Effector memory CD8-positive, alpha-beta T cell (primary cell): Measurements from ENCODE around the gene TRPV3.

Source experiments
- ATAC-seq: fragments of 150-1000 bp; cut with Tn5 transposase; replicated peaks from 2 replicates; pipeline ENCODE4 v1.10.0; 2021; ENCODE audit warnings: mild to moderate bottlenecking, moderate library complexity
- DNase-seq, 3 experiments: peaks; one replicate each; pipeline ENCODE4 v3.0.0; 2021
- H3K27ac Mint-ChIP-seq, 2 donors: one replicate each; pipeline ENCODE4 v1.8.0; 2022; ENCODE audit warnings: mild to moderate bottlenecking in 2 of 2, mixed read lengths in 2 of 2, moderate library complexity in 2 of 2
- H3K27me3 Mint-ChIP-seq, 2 donors: one replicate each; pipeline ENCODE4 v1.8.0; 2022; ENCODE audit warnings: mixed read lengths in 2 of 2
- H3K36me3 Mint-ChIP-seq: one replicate; pipeline ENCODE4 v1.8.0; 2022; ENCODE audit warnings: mild to moderate bottlenecking, moderate library complexity, mixed read lengths; ENCODE audit not compliant: insufficient read depth
- H3K4me1 Mint-ChIP-seq, 2 donors: one replicate each; pipeline ENCODE4 v1.8.0; 2022; ENCODE audit warnings: low read depth in 2 of 2, mixed read lengths in 2 of 2
- H3K4me3 Mint-ChIP-seq, 2 donors: one replicate each; pipeline ENCODE4 v1.8.0; 2022; ENCODE audit warnings: mild to moderate bottlenecking in 2 of 2, mixed read lengths in 2 of 2, moderate library complexity in 2 of 2
- H3K9me3 Mint-ChIP-seq, 2 donors: one replicate each; pipeline ENCODE4 v1.8.0; 2022; ENCODE audit warnings: mixed read lengths in 2 of 2

TRPV3 gene

GRCh38 chr17:3547628-3548027, 10.0 kb downstream of the TRPV3 start:
- Mint-ChIP-seq H3K36me3 (no peaks in the 10 kb centered on the region), H3K4me3 (no peak overlapping the region), H3K9me3 (no peaks in the 10 kb centered on the region), H3K27ac (no peak overlapping the region), H3K27me3 (peaks cover 15 to 26% of the 10 kb centered on the region in 2 donors), H3K4me1 (no peaks in the 10 kb centered on the region)
- DNase-seq: no peak
- ATAC-seq: no peak

GRCh38 chr17:3546997-3547396, 10.6 kb downstream of the TRPV3 start:
- no peaks in the 10 kb centered on the region for H3K4me1 Mint-ChIP-seq
- no peak overlapping the region for H3K4me3 Mint-ChIP-seq
- no peak for ATAC-seq
- H3K9me3 Mint-ChIP-seq: no peaks in the 10 kb centered on the region
- DNase-seq: no peak
- H3K27ac Mint-ChIP-seq: no peak overlapping the region
- H3K27me3 Mint-ChIP-seq: peaks cover 15 to 29% of the 10 kb centered on the region in 2 donors
- H3K36me3 Mint-ChIP-seq: no peaks in the 10 kb centered on the region

DNA sequence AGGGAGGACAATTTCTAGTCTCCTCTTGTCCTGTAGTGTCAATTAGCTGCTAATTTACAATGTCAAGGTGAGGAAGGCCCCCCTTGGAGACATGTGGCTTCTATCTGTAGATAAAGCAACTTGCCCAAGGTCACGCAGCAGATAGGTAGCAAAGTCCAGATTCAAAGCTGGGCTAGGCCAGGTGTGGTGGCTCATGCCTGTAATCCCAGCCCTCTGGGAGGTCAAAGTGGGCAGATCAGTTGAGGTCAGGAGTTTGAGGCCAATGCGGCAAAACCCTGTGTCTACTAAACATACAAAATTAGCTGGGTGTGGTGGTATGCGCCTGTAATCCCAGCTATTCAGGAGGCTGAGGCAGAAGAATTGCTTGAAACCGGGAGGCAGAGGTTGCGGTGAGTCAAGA, 11.1 kb downstream of the TRPV3 start:
- no peak overlapping the region for H3K4me3 Mint-ChIP-seq
- H3K4me1 Mint-ChIP-seq: no peaks in the 10 kb centered on the region
- no peak for DNase-seq
- no peak for ATAC-seq
- no peak overlapping the region for H3K27ac Mint-ChIP-seq
- H3K36me3 Mint-ChIP-seq: no peaks in the 10 kb centered on the region
- peaks cover 20 to 29% of the 10 kb centered on the region in 2 donors for H3K27me3 Mint-ChIP-seq
- no peaks in the 10 kb centered on the region for H3K9me3 Mint-ChIP-seq

DNA sequence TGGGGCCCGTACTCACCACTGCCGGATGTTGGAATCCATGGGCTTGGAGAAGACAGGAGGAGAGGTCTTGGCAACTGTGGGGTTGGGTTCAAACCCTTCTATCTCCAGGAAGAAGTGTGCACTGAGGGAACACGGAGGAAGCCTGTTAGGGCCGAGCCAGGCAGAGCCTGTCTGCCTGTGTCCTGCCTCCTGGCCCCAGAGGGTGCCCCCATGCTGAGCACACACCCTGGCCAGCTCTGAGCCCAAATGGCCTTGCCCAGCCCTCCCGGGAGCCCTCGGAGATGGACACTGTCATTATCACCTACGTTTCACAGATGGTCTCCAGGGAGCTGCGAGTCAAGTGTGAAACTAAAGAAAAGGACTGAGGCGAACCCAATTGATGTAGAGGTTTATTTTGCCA, 12.5 kb downstream of the TRPV3 start:
- peaks cover 0 to under 1% of the 10 kb centered on the region in 2 donors for H3K4me1 Mint-ChIP-seq
- H3K27me3 Mint-ChIP-seq: peaks cover 20 to 29% of the 10 kb centered on the region in 2 donors
- no peak overlapping the region for H3K27ac Mint-ChIP-seq
- H3K9me3 Mint-ChIP-seq: no peaks in the 10 kb centered on the region
- no peak overlapping the region for H3K4me3 Mint-ChIP-seq
- H3K36me3 Mint-ChIP-seq: no peaks in the 10 kb centered on the region
- no peak for ATAC-seq
- no peak for DNase-seq

- DNase-seq (no peak), ATAC-seq (no peak)
- H3K4me1 Mint-ChIP-seq: peaks cover 0 to 3% of the 10 kb centered on the region in 2 donors
- H3K27ac Mint-ChIP-seq: no peak overlapping the region
- H3K36me3 Mint-ChIP-seq: no peaks in the 10 kb centered on the region
- H3K27me3 Mint-ChIP-seq: peaks cover 20 to 29% of the 10 kb centered on the region in 2 donors
- H3K9me3 Mint-ChIP-seq: no peaks in the 10 kb centered on the region
- H3K4me3 Mint-ChIP-seq: no peak overlapping the region
These were observed 13.2 kb downstream of the TRPV3 start for GRCh38 chr17:3544365-3544764.

GRCh38 chr17:3543453-3543852, 14.2 kb downstream of the TRPV3 start:
- no peak for ATAC-seq

GRCh38 chr17:3542410-3543088, 15.1 kb downstream of the TRPV3 start:
- H3K27ac Mint-ChIP-seq: no peak overlapping the region
- H3K36me3 Mint-ChIP-seq: no peaks in the 10 kb centered on the region
- H3K4me3 Mint-ChIP-seq: no peak overlapping the region
- H3K9me3 Mint-ChIP-seq: no peaks in the 10 kb centered on the region
- ATAC-seq (no peak), DNase-seq (no peak)
- H3K4me1 Mint-ChIP-seq: peaks cover 0 to 3% of the 10 kb centered on the region in 2 donors
- H3K27me3 Mint-ChIP-seq: peaks cover 25 to 29% of the 10 kb centered on the region in 2 donors

More at GRCh38 chr17:3543453-3543852, 14.2 kb downstream of the TRPV3 start:
- H3K36me3 Mint-ChIP-seq: no peaks in the 10 kb centered on the region
- no peak for DNase-seq
- no peaks in the 10 kb centered on the region for H3K9me3 Mint-ChIP-seq
- H3K27ac Mint-ChIP-seq: no peak overlapping the region
- H3K4me1 Mint-ChIP-seq: peaks cover 0 to 3% of the 10 kb centered on the region in 2 donors
- no peak overlapping the region for H3K4me3 Mint-ChIP-seq
- H3K27me3 Mint-ChIP-seq: peaks cover 20 to 29% of the 10 kb centered on the region in 2 donors

GRCh38 chr17:3539881-3540540, 17.6 kb downstream of the TRPV3 start:
- H3K9me3 Mint-ChIP-seq: no peaks in the 10 kb centered on the region
- no peak overlapping the region for H3K4me3 Mint-ChIP-seq
- ATAC-seq (no peak), DNase-seq (no peak)
- peaks cover 3 to 4% of the 10 kb centered on the region in 2 donors for H3K4me1 Mint-ChIP-seq
- no peak overlapping the region for H3K27ac Mint-ChIP-seq
- peaks cover 30 to 33% of the 10 kb centered on the region in 2 donors for H3K27me3 Mint-ChIP-seq
- peaks cover 1% of the 10 kb centered on the region for H3K36me3 Mint-ChIP-seq

DNA sequence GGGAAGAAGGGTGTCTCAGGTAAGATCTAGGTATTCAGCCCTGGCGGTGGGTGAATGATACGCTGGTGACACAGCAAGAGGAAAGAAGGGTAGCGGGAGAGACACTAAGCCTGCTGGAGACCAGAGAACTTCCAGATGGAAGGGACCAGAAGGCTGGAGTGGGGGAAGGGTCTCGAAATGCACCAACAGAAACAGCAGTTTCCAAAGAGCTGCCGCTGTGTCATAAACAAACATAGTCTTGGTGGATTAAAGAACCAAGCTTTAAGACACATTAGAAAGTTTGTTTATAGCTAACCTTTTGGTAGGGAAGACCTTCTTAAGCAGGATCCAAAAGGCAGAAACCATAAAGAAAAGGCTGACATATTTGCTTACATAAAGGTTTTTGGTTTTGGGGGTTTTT, 20.9 kb downstream of the TRPV3 start:
- H3K27ac Mint-ChIP-seq: no peak overlapping the region
- peaks cover 3 to 6% of the 10 kb centered on the region in 2 donors for H3K4me1 Mint-ChIP-seq
- no peaks in the 10 kb centered on the region for H3K9me3 Mint-ChIP-seq
- H3K27me3 Mint-ChIP-seq: peaks cover 19 to 23% of the 10 kb centered on the region in 2 donors
- DNase-seq (no peak), ATAC-seq (no peak)
- H3K4me3 Mint-ChIP-seq: no peak overlapping the region
- peaks cover 8% of the 10 kb centered on the region for H3K36me3 Mint-ChIP-seq

DNA sequence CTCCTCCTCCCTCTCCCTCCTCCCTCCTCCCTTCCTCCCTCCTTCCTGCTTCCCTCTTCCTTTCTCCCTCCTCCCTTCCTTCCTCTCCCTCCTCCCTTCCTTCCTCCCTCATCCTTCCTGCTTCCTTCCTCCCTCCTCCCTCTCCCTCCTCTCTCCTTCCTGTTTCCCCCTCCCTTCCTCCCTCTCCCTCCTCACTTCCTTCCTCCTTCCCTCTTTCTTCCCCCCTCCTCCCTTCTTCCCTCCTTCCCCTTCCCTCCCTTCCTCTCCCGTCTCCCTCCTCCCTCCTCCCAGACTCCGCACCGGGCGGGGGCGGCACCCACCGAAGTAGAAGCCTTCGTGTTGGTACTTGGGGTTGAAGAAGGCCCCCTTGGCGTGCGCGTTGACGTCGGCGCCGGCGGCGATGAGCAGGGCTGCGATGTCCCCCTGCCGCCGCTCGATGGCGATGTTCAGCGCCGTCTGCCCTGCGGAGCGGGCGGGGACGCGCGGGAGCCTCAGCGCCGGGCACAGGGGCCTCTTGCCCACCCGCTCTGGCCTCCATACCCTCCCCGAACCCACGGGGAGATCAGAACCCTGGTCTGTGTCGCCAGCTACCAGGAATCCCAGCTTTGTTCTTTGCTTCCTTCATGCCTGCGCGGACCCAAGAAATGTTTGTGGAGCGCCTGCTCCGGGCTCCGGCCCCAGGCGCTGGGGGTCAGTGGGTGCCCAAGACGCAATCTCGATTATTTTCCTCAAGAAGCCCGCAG, 22.2 kb downstream of the TRPV3 start:
- Mint-ChIP-seq H3K4me3 (peak overlapping the region; percentile 47 to 68), H3K27ac (peak overlapping the region; percentile 52 to 65), H3K36me3 (peaks cover 8% of the 10 kb centered on the region), H3K9me3 (no peaks in the 10 kb centered on the region), H3K4me1 (peaks cover 3 to 6% of the 10 kb centered on the region in 2 donors), H3K27me3 (peaks cover 19 to 21% of the 10 kb centered on the region in 2 donors)
- ATAC-seq (peak; percentile 91), DNase-seq (peak; percentile 35 to 53 (median 40))

- H3K4me1 Mint-ChIP-seq: peaks cover 0 to 6% of the 10 kb centered on the region in 2 donors
- H3K9me3 Mint-ChIP-seq: no peaks in the 10 kb centered on the region
- H3K4me3 Mint-ChIP-seq: peak overlapping the region; percentile 42 to 47
- peaks cover 19 to 21% of the 10 kb centered on the region in 2 donors for H3K27me3 Mint-ChIP-seq
- DNase-seq: no peak
- peak overlapping the region in 1 of 2 donors; percentile 52 for H3K27ac Mint-ChIP-seq
- H3K36me3 Mint-ChIP-seq: peaks cover 8% of the 10 kb centered on the region
- ATAC-seq: peak; percentile 44
These were observed 22.7 kb downstream of the TRPV3 start for GRCh38 chr17:3534881-3535252.

DNA sequence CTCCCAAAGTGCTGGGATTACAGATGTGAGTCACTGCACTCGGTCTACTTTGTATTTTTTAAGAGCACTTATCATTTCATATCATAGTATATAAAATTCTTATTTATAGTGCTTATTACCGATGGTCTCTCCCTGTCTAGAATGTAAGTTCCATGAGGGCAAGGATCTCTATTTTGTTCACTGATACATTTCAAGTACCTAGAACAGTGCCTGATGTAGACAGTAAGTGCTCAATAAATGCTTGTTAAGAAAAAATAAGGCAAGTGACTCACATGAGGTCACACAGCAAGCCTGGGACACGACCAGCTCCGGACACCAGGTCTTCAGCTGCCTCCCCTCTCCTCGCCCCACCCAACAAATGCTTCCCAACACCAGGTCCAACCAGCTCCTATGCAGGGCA, 23.9 kb downstream of the TRPV3 start:
- peaks cover 8% of the 10 kb centered on the region for H3K36me3 Mint-ChIP-seq
- peaks cover 19 to 21% of the 10 kb centered on the region in 2 donors for H3K27me3 Mint-ChIP-seq
- no peak overlapping the region for H3K27ac Mint-ChIP-seq
- peaks cover 0 to 6% of the 10 kb centered on the region in 2 donors for H3K4me1 Mint-ChIP-seq
- DNase-seq: no peak
- no peaks in the 10 kb centered on the region for H3K9me3 Mint-ChIP-seq
- ATAC-seq: no peak
- H3K4me3 Mint-ChIP-seq: no peak overlapping the region

DNA sequence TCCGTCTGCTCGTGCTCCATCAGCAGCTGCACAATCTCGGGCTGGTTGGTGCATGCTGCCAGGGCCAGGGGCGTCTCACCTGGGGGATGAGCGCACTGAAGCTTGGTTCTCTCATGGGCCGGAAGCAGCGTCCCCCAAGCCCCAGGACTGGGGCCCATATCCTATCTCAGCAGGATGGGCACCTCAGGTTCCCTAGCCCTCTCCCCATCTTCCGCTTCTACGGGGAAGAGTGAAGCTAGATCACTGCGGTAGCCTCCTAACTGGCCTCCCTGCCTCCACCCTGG, 24.8 kb downstream of the TRPV3 start:
- Mint-ChIP-seq H3K27me3 (peaks cover 16 to 19% of the 10 kb centered on the region in 2 donors), H3K4me1 (peaks cover 0 to 6% of the 10 kb centered on the region in 2 donors), H3K4me3 (no peak overlapping the region)

More for the DNA sequence above, 24.8 kb downstream of the TRPV3 start:
- no peak overlapping the region for H3K27ac Mint-ChIP-seq
- ATAC-seq (no peak), DNase-seq (no peak)
- H3K36me3 Mint-ChIP-seq: peaks cover 8% of the 10 kb centered on the region
- no peaks in the 10 kb centered on the region for H3K9me3 Mint-ChIP-seq
